IMR-90 (cell line): Measurements from ENCODE around the gene RAB11FIP4. TPM values are rescaled to one million over a fixed set of nuclear protein-coding genes. Genes with fewer than 3 reads are reported as not detected.

ENCODE experiments used
- ATAC-seq: fragments of 200-7000 bp; cut with Tn5 transposase; 2 replicates; pipeline ENCODE4 v1.9.1; 2020; ENCODE audit warnings: low read depth, mild to moderate bottlenecking, moderate library complexity
- BruUV-seq: library from RNA; stranded (reverse); fragments of 400-500 nt; replicated peaks from 2 replicates; lab custom pipeline; 2021; lab: Mats Ljungman, UMichigan
- CTCF ChIA-PET: fragments of 300-600 bp; formaldehyde crosslinking; extraction: SDS; loops from one replicate; lab custom pipeline; 2021; ENCODE audit warnings: antibody characterized with exemption; lab: Yijun Ruan, JAX
- POLR2A ChIA-PET: fragments of 300-600 bp; sonication (Branson Sonifier 250); formaldehyde crosslinking; loops from one replicate; lab custom pipeline; 2022; ENCODE audit warnings: antibody characterized with exemption; ENCODE audit not compliant: unreplicated experiment; lab: Charles Lee
- DNase-seq: peaks from one replicate; pipeline ENCODE4 v3.0.0; 2013
- H2AFZ ChIP-seq: replicated peaks from 2 replicates; pipeline ENCODE3; 2013; ENCODE audit warnings: low read length, mild to moderate bottlenecking; ENCODE audit not compliant: poor library complexity
- H2AK5ac ChIP-seq: 2 replicates; pipeline ENCODE4 v1.6.1; 2013; ENCODE audit warnings: low read depth, low read length, inconsistent platforms
- H2AK9ac ChIP-seq: replicated peaks from 2 replicates; pipeline ENCODE3; 2013; ENCODE audit warnings: mild to moderate bottlenecking, low read depth, low read length, moderate library complexity; ENCODE audit not compliant: poor library complexity
- H2BK120ac ChIP-seq: 2 replicates; pipeline ENCODE4 v1.6.1; 2013; ENCODE audit warnings: low read depth, low read length, inconsistent platforms
- H2BK15ac ChIP-seq: 3 replicates; pipeline ENCODE4 v1.6.1; 2013; ENCODE audit warnings: low read depth, low read length, inconsistent platforms
- H2BK20ac ChIP-seq: 2 replicates; pipeline ENCODE4 v1.6.1; 2013; ENCODE audit warnings: low read depth, mild to moderate bottlenecking, inconsistent platforms, low read length, moderate library complexity
- H2BK5ac ChIP-seq: 2 replicates; pipeline ENCODE4 v1.6.1; 2013; ENCODE audit warnings: mild to moderate bottlenecking, low read depth, low read length, inconsistent platforms; ENCODE audit not compliant: poor library complexity, severe bottlenecking
- H3K14ac ChIP-seq: replicated peaks from 2 replicates; pipeline ENCODE4 v1.6.1; 2013; ENCODE audit warnings: low read depth, low read length, inconsistent platforms
- H3K18ac ChIP-seq: 2 replicates; pipeline ENCODE4 v1.6.1; 2013; ENCODE audit warnings: low read depth, low read length, control low read depth
- H3K23ac ChIP-seq: 2 replicates; pipeline ENCODE4 v1.6.1; 2013; ENCODE audit warnings: low read depth, low read length, inconsistent platforms
- H3K27ac ChIP-seq: 2 replicates; pipeline ENCODE4 v1.5.1; 2013; ENCODE audit warnings: mild to moderate bottlenecking, control low read depth, low read length; ENCODE audit not compliant: insufficient read depth
- H3K27me3 ChIP-seq: 2 replicates; pipeline ENCODE4 v1.6.1; 2013; ENCODE audit warnings: low read length; ENCODE audit not compliant: control insufficient read depth, insufficient read depth
- H3K36me3 ChIP-seq: 2 replicates; pipeline ENCODE4 v1.6.1; 2013; ENCODE audit warnings: low read length, mixed read lengths; ENCODE audit not compliant: control insufficient read depth, insufficient read depth
- H3K4ac ChIP-seq: 2 replicates; pipeline ENCODE4 v1.6.1; 2013; ENCODE audit warnings: low read depth, low read length, inconsistent platforms
- H3K4me1 ChIP-seq: 2 replicates; pipeline ENCODE4 v1.6.1; 2013; ENCODE audit warnings: low read length, mixed read lengths; ENCODE audit not compliant: control insufficient read depth, insufficient read depth
- H3K4me2 ChIP-seq: 2 replicates; pipeline ENCODE4 v1.6.1; 2013; ENCODE audit warnings: low read depth, mild to moderate bottlenecking, control low read depth, low read length, moderate library complexity
- H3K4me3 ChIP-seq: 2 replicates; pipeline ENCODE4 v1.5.1; 2013; ENCODE audit warnings: low read depth, mild to moderate bottlenecking, control low read depth, low read length, moderate library complexity; ENCODE audit not compliant: insufficient read depth
- H3K56ac ChIP-seq: 2 replicates; pipeline ENCODE4 v1.6.1; 2013; ENCODE audit warnings: low read length, inconsistent platforms; ENCODE audit not compliant: insufficient read depth; ENCODE audit errors: extremely low read depth
- H3K79me1 ChIP-seq, 2 experiments: 2 replicates each; pipeline ENCODE4 v1.6.1; 2013; ENCODE audit warnings: low read length in 2 of 2, inconsistent platforms in 1 of 2, low read depth in 1 of 2
- H3K9ac ChIP-seq: 2 replicates; pipeline ENCODE4 v1.6.1; 2013; ENCODE audit warnings: low read depth, low read length, control low read depth
- H3K9me1 ChIP-seq: 2 replicates; pipeline ENCODE4 v1.6.1; 2013; ENCODE audit warnings: low read length, inconsistent platforms; ENCODE audit not compliant: insufficient read depth
- H3K9me3 ChIP-seq: 2 replicates; pipeline ENCODE4 v1.6.1; 2013; ENCODE audit warnings: low read length; ENCODE audit not compliant: control insufficient read depth, insufficient read depth
- H4K20me1 ChIP-seq: 2 replicates; pipeline ENCODE4 v1.6.1; 2013; ENCODE audit warnings: low read length, inconsistent platforms; ENCODE audit not compliant: insufficient read depth
- H4K5ac ChIP-seq: 2 replicates; pipeline ENCODE4 v1.6.1; 2013; ENCODE audit warnings: mild to moderate bottlenecking, low read depth, low read length, control low read depth
- H4K8ac ChIP-seq, 2 experiments: 2 replicates each; pipeline ENCODE4 v1.6.1; 2013; ENCODE audit warnings: low read depth in 2 of 2, low read length in 2 of 2, control low read depth in 1 of 2, inconsistent platforms in 1 of 2
- H4K91ac ChIP-seq: 2 replicates; pipeline ENCODE4 v1.6.1; 2013; ENCODE audit warnings: low read depth, low read length, inconsistent platforms; ENCODE audit not compliant: insufficient read depth
- CEBPB ChIP-seq: IDR thresholded peaks from 2 replicates; pipeline ENCODE4 v1.6.1; 2012; ENCODE audit warnings: low read depth, low read length, improper control_type of control experiment
- CHD1 ChIP-seq: IDR thresholded peaks from 2 replicates; pipeline ENCODE4 v1.6.1; 2012; ENCODE audit warnings: low read depth, low read length, improper control_type of control experiment
- RAD21 ChIP-seq: IDR thresholded peaks from 2 replicates; pipeline ENCODE4 v1.6.1; 2012; ENCODE audit warnings: low read length, improper control_type of control experiment
- RCOR1 ChIP-seq: IDR thresholded peaks from 2 replicates; pipeline ENCODE4 v1.6.1; 2012; ENCODE audit warnings: mild to moderate bottlenecking, low read length, improper control_type of control experiment; ENCODE audit not compliant: insufficient replicate concordance
- RFX5 ChIP-seq: IDR thresholded peaks from 2 replicates; pipeline ENCODE4 v1.8.0; 2012; ENCODE audit warnings: low read depth, mild to moderate bottlenecking, low read length, moderate library complexity
- WGBS, 2 experiments: methylation state at CpG; one replicate each; pipeline versions ENCODE4 v1.1.5 to v1.1.7; 2013; ENCODE audit warnings: missing lambda C conversion rate in 2 of 2; ENCODE audit not compliant: insufficient read length in 1 of 2; ENCODE audit errors: extremely low coverage in 2 of 2; 5-methylcytosine and 5-hydroxymethylcytosine counted together
- dilution Hi-C: fragments of 300-500 bp; cut with HindIII; formaldehyde crosslinking; loops from one replicate; pipeline ENCODE4 v1.14.3; 2018; ENCODE audit warnings: low sequenced_read_pairs; ENCODE audit not compliant: unreplicated experiment
- in situ Hi-C: fragments of 300-500 bp; cut with MboI; formaldehyde crosslinking; loops from 3 replicates; pipeline ENCODE4 v1.14.3; 2019; ENCODE audit warnings: low sequenced_read_pairs, inconsistent platforms, mixed read lengths
- intact Hi-C: fragments of 100-400 bp; cut with micrococcal nuclease; formaldehyde crosslinking; loops from 2 replicates; pipeline ENCODE4 v1.10.0; 2022
- polyA plus RNA-seq, 3 experiments: library from polyadenylated mRNA; depleted of rRNA; stranded (reverse); fragments of >200 nt; gene quantifications; 2 replicates each; pipeline ENCODE4 v1.2.3, GENCODE V29; 2012; ENCODE audit warnings: low replicate concordance in 1 of 3
- total RNA-seq: library from RNA; depleted of rRNA; stranded (reverse); fragments of >200 nt; gene quantifications from 2 replicates; pipeline ENCODE4 v1.2.3, GENCODE V29; 2012

Gene RAB11FIP4
- total and polyA plus RNA-seq, 2 of the 4 experiments (the other 2 are of a cell fraction) = 0.68 to 1.1 TPM

DNA sequence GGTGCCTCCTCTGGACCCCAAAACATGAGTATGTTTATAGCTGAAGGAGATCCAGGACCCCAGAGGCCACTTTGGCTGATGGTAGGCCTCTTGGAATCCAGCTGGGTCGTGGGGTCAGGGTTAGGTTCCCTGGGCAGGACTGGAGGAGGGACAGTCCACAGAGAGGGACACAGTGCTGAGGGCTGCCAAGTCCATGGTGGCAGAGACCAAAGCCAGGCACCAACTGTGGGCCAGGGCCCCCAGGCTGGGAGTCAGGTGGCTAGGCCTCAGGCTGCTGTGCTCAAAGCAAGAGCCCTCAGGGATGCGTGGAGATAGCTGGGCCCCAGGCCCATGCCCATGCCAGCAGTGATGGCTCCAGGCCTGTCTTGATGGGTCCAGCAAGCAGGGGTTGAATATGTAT, 44.1 kb downstream of the RAB11FIP4 start (continued):
- TF ChIP-seq CEBPB = no peak
- TF ChIP-seq RFX5 = no peak
- TF ChIP-seq RAD21 = no peak

GRCh38 chr17:31437720-31438400, 46.4 kb downstream of the RAB11FIP4 start:
- H2AK5ac ChIP-seq = no peak overlapping the region
- ChIA-PET POLR2A (no interaction called here), CTCF (interaction anchor here (1.0 to 1.4 kb wide), 6 partner anchors 9 to 686 kb away, joined by 3 to 4 read pairs (median 4); no protein-coding TSS in a partner anchor)
- H3K9ac ChIP-seq = no peak overlapping the region
- no peaks in the 10 kb centered on the region for H3K79me1 ChIP-seq
- H3K56ac ChIP-seq = no peak overlapping the region
- peaks cover 32% of the 10 kb centered on the region for H3K27me3 ChIP-seq
- 70% methylated on average over 3 of the region's 11 CpGs; no CpG with 5 or more reads in 1 of the 2 experiments for WGBS, 2 experiments
- no peak overlapping the region for H3K27ac ChIP-seq
- no peaks in the 10 kb centered on the region for H3K9me3 ChIP-seq
- H3K4me1 ChIP-seq = no peaks in the 10 kb centered on the region
- no peak for DNase-seq
- intact Hi-C loops (loop anchor here (1.0 to 5.0 kb wide), 4 partner anchors 87 to 463 kb away; partner anchors contain the start of genes COPRS and UTP6), in situ Hi-C loops (no loop called here), dilution Hi-C loops (no loop called here)
- ATAC-seq = 0 out of 2 replicates have a peak, but pooled peaks have one; percentile 7
- H3K9me1 ChIP-seq = no peaks in the 10 kb centered on the region
- H3K14ac ChIP-seq = no peak overlapping the region
- TF ChIP-seq RCOR1 (no peak), CEBPB (no peak), CHD1 (no peak)
- H2BK120ac ChIP-seq = no peak overlapping the region
- no peak overlapping the region for H4K91ac ChIP-seq
- no peak overlapping the region for H3K4me3 ChIP-seq
- no peak overlapping the region for H3K4ac ChIP-seq
- no peaks in the 10 kb centered on the region for H3K36me3 ChIP-seq
- H2BK15ac ChIP-seq = no peak overlapping the region
- H3K18ac ChIP-seq = no peak overlapping the region
- no peak overlapping the region for H2BK20ac ChIP-seq
- H4K8ac ChIP-seq = no peak overlapping the region
- H2BK5ac ChIP-seq = no peak overlapping the region
- no peak overlapping the region for H3K23ac ChIP-seq
- H2AFZ ChIP-seq = peak overlapping the region; percentile 36
- no peak overlapping the region for H4K5ac ChIP-seq
- H2AK9ac ChIP-seq = no peak overlapping the region
- BruUV-seq = no TSS peak
- no peaks in the 10 kb centered on the region for H4K20me1 ChIP-seq
- no peak overlapping the region for H3K4me2 ChIP-seq
